ENCODE results near the gene YWHAH.

Gene YWHAH

DNA sequence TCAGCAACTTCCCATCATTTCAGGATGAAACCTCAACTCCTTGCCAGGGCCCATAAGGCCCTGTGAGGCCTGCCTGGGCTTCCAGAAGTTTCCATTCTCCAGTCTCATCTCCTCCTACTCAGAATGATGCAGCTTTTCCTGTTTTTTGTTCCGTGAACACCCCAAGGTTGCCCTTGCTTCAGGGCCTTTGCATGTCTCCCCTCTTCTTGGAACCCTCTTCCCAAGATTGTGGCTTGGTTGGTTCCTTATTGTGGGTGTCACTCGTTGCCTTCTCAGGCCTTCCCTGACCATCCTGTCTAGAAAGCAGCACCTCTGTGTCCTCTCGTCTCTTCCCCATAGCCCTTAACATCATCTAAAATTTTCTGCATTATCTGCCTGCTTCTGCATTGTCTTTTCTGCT is 23.2 kb upstream of the YWHAH start (continued):
- TF ChIP-seq, protein P1, sequence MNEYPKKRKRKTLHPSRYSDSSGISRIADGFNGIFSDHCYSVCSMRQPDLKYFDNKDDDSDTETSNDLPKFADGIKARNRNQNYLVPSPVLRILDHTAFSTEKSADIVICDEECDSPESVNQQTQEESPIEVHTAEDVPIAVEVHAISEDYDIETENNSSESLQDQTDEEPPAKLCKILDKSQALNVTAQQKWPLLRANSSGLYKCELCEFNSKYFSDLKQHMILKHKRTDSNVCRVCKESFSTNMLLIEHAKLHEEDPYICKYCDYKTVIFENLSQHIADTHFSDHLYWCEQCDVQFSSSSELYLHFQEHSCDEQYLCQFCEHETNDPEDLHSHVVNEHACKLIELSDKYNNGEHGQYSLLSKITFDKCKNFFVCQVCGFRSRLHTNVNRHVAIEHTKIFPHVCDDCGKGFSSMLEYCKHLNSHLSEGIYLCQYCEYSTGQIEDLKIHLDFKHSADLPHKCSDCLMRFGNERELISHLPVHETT (tag by site-specific recombination; IDR thresholded peaks at IDR 0.05), result no peak
- TF ChIP-seq ZNF37A (tag by site-specific recombination; IDR thresholded peaks at IDR 0.05), result no peak
- TF ChIP-seq, protein P2, sequence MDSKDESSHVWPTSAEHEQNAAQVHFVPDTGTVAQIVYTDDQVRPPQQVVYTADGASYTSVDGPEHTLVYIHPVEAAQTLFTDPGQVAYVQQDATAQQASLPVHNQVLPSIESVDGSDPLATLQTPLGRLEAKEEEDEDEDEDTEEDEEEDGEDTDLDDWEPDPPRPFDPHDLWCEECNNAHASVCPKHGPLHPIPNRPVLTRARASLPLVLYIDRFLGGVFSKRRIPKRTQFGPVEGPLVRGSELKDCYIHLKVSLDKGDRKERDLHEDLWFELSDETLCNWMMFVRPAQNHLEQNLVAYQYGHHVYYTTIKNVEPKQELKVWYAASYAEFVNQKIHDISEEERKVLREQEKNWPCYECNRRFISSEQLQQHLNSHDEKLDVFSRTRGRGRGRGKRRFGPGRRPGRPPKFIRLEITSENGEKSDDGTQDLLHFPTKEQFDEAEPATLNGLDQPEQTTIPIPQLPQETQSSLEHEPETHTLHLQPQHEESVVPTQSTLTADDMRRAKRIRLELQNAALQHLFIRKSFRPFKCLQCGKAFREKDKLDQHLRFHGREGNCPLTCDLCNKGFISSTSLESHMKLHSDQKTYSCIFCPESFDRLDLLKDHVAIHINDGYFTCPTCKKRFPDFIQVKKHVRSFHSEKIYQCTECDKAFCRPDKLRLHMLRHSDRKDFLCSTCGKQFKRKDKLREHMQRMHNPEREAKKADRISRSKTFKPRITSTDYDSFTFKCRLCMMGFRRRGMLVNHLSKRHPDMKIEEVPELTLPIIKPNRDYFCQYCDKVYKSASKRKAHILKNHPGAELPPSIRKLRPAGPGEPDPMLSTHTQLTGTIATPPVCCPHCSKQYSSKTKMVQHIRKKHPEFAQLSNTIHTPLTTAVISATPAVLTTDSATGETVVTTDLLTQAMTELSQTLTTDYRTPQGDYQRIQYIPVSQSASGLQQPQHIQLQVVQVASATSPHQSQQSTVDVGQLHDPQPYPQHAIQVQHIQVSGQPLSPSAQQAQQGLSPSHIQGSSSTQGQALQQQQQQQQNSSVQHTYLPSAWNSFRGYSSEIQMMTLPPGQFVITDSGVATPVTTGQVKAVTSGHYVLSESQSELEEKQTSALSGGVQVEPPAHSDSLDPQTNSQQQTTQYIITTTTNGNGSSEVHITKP (tag by site-specific recombination; IDR thresholded peaks at IDR 0.05), result no peak

DNA sequence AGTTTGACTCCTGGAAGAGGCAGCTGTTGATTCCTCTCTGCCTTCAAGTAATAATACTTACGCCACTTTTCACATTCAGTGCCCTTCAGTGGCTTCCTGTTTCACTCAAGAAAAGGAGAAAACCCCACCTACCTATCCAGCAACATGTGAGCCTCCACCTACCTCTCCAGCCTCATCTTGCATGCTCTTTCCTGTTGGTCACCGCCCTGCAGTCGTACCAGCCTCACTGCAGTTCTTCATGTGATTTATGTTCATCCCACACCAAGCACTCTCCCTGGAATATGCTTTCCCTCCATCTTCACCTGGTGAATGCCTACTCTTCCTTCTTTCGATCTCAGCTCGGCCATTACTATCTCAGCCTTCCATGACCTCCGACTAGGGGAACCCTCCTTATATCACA is 21.8 kb upstream of the YWHAH start:
- no peaks in the 10 kb centered on the region for H3K4me1 ChIP-seq (ENCODE audit: control insufficient read depth, insufficient read depth, low read length)
- H3K9me3 ChIP-seq (ENCODE audit: control insufficient read depth, insufficient read depth, low read depth, low read length), result no peaks in the 10 kb centered on the region
- CTCF ChIA-PET, result no interaction called here
- POLR2A ChIA-PET, result no interaction called here
- H3K27ac ChIP-seq (ENCODE audit: extremely low read depth, low read depth, low read length), result no peak overlapping the region
- H3K4me3 ChIP-seq (ENCODE audit: low read depth, low read length), result no peak overlapping the region
- H3K36me3 ChIP-seq (ENCODE audit: control insufficient read depth in 2 of 2, insufficient read depth in 1 of 2, low read length in 2 of 2), result no peaks in the 10 kb centered on the region
- TF ChIP-seq PRDM1 (tag by site-specific recombination; IDR thresholded peaks at IDR 0.05), result peak; percentile 74
- 0 out of 2 replicates have a peak, but pooled peaks have one; percentile 8 for TF ChIP-seq KLF1 (tag by site-specific recombination; IDR thresholded peaks at IDR 0.05)
- TF ChIP-seq EGR2 (tag by site-specific recombination; IDR thresholded peaks at IDR 0.05; ENCODE audit: low read depth), result peak; percentile 33; the same call in 1 of the 2 replicates
- no peak for TF ChIP-seq KLF9 (tag by site-specific recombination; IDR thresholded peaks at IDR 0.05; ENCODE audit: low read depth)
- no peak for TF ChIP-seq ZNF426 (tag by site-specific recombination; IDR thresholded peaks at IDR 0.05)

DNA sequence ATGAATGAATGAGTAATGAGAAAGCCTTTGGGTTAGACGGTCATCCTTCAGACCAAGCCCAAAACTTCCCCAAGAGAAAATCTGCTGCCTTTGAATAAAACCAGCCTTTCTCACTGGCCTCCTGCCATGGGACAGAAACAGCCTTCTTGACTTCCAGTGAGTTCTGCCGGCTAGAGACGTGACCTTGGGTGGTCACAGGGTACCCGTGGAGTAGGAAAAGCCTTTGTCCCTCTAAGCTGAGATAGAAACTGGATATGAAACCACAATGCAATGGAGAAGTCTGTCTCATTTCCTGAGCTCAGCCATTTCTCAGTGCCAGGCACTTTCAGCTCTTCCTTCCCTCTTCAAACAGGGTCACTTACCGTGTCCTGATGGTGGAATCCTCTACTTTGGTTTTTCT is 21.2 kb upstream of the YWHAH start:
- TF ChIP-seq ZEB2 (tag by site-specific recombination; IDR thresholded peaks at IDR 0.05) (no peak), ZSCAN30 (tag by site-specific recombination; IDR thresholded peaks at IDR 0.05) (no peak), ZNF747 (tag by site-specific recombination; IDR thresholded peaks at IDR 0.05) (no peak), ZBTB17 (tag by site-specific recombination; IDR thresholded peaks at IDR 0.05) (no peak), ZNF776 (tag by site-specific recombination; IDR thresholded peaks at IDR 0.05; ENCODE audit: borderline replicate concordance) (no peak), OVOL3 (tag by site-specific recombination; IDR thresholded peaks at IDR 0.05) (no peak), PRDM1 (tag by site-specific recombination; IDR thresholded peaks at IDR 0.05) (no peak)
- TF ChIP-seq, protein P3, sequence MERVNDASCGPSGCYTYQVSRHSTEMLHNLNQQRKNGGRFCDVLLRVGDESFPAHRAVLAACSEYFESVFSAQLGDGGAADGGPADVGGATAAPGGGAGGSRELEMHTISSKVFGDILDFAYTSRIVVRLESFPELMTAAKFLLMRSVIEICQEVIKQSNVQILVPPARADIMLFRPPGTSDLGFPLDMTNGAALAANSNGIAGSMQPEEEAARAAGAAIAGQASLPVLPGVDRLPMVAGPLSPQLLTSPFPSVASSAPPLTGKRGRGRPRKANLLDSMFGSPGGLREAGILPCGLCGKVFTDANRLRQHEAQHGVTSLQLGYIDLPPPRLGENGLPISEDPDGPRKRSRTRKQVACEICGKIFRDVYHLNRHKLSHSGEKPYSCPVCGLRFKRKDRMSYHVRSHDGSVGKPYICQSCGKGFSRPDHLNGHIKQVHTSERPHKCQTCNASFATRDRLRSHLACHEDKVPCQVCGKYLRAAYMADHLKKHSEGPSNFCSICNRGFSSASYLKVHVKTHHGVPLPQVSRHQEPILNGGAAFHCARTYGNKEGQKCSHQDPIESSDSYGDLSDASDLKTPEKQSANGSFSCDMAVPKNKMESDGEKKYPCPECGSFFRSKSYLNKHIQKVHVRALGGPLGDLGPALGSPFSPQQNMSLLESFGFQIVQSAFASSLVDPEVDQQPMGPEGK (tag by site-specific recombination; IDR thresholded peaks at IDR 0.05), result no peak
- TF ChIP-seq, protein P4, sequence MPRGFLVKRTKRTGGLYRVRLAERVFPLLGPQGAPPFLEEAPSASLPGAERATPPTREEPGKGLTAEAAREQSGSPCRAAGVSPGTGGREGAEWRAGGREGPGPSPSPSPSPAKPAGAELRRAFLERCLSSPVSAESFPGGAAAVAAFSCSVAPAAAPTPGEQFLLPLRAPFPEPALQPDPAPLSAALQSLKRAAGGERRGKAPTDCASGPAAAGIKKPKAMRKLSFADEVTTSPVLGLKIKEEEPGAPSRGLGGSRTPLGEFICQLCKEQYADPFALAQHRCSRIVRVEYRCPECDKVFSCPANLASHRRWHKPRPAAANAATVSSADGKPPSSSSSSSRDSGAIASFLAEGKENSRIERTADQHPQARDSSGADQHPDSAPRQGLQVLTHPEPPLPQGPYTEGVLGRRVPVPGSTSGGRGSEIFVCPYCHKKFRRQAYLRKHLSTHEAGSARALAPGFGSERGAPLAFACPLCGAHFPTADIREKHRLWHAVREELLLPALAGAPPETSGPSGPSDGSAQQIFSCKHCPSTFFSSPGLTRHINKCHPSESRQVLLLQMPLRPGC (tag by site-specific recombination; IDR thresholded peaks at IDR 0.05), result no peak
- TF ChIP-seq, protein P5, sequence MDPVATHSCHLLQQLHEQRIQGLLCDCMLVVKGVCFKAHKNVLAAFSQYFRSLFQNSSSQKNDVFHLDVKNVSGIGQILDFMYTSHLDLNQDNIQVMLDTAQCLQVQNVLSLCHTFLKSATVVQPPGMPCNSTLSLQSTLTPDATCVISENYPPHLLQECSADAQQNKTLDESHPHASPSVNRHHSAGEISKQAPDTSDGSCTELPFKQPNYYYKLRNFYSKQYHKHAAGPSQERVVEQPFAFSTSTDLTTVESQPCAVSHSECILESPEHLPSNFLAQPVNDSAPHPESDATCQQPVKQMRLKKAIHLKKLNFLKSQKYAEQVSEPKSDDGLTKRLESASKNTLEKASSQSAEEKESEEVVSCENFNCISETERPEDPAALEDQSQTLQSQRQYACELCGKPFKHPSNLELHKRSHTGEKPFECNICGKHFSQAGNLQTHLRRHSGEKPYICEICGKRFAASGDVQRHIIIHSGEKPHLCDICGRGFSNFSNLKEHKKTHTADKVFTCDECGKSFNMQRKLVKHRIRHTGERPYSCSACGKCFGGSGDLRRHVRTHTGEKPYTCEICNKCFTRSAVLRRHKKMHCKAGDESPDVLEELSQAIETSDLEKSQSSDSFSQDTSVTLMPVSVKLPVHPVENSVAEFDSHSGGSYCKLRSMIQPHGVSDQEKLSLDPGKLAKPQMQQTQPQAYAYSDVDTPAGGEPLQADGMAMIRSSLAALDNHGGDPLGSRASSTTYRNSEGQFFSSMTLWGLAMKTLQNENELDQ (tag by site-specific recombination; IDR thresholded peaks at IDR 0.05; ENCODE audit: low read depth), result no peak
- ChIA-PET POLR2A (no interaction called here), CTCF (no interaction called here)
- H3K27ac ChIP-seq (ENCODE audit: extremely low read depth, low read depth, low read length), result no peak overlapping the region
- no peak overlapping the region for H3K4me3 ChIP-seq (ENCODE audit: low read depth, low read length)
- H3K9me3 ChIP-seq (ENCODE audit: control insufficient read depth, insufficient read depth, low read depth, low read length), result no peaks in the 10 kb centered on the region
- H3K4me1 ChIP-seq (ENCODE audit: control insufficient read depth, insufficient read depth, low read length), result no peaks in the 10 kb centered on the region
- no peaks in the 10 kb centered on the region for H3K36me3 ChIP-seq (ENCODE audit: control insufficient read depth in 2 of 2, insufficient read depth in 1 of 2, low read length in 2 of 2)

Data from HEK293 (cell line).